Vagina (tissue), 2 donors: ENCODE results near the gene ID1. TPM values are rescaled to one million over a fixed set of nuclear protein-coding genes. Genes with fewer than 3 reads are reported as not detected.

Experiments used
- DNase-seq, 2 donors: peaks; one replicate each; pipeline ENCODE4 v3.0.0-alpha.2; 2017; ENCODE audit errors: extremely low spot score in 2 of 2
- H3K27ac ChIP-seq: fragments of 200-600 bp; sonication (generic); one replicate; pipeline ENCODE4 v1.5.1; 2019
- H3K27me3 ChIP-seq: fragments of 200-600 bp; sonication (generic); one replicate; pipeline ENCODE4 v1.5.1; 2019
- H3K36me3 ChIP-seq, 2 donors: fragments of 200-600 bp; sonication (generic); one replicate each; pipeline ENCODE4 v1.5.1; 2017 to 2019
- H3K4me1 ChIP-seq: fragments of 200-600 bp; sonication (generic); one replicate; pipeline ENCODE4 v1.5.1; 2019
- H3K4me3 ChIP-seq, 2 donors: fragments of 200-600 bp; sonication (generic); 1 replicate in 1 of 2; 2 replicates in 1 of 2; pipeline ENCODE4 v1.5.1; 2016 to 2019
- H3K9me3 ChIP-seq: fragments of 200-600 bp; sonication (generic); one replicate; pipeline ENCODE4 v1.5.1; 2019
- POLR2A ChIP-seq, 2 donors: fragments of 450-650 bp; IDR thresholded peaks; one replicate each; pipeline ENCODE4 v1.6.1; 2017; ENCODE audit warnings: antibody characterized with exemption in 2 of 2, mild to moderate bottlenecking in 2 of 2, moderate library complexity in 2 of 2
- POLR2AphosphoS5 ChIP-seq, 2 donors: sonication (generic); formaldehyde crosslinking; IDR thresholded peaks; one replicate each; pipeline ENCODE4 v1.9.0; 2017; ENCODE audit warnings: antibody characterized with exemption in 2 of 2, mild to moderate bottlenecking in 2 of 2, low read depth in 1 of 2; ENCODE audit not compliant: insufficient read depth in 1 of 2
- intact Hi-C: fragments of 100-400 bp; cut with DNase I; formaldehyde crosslinking; loops from one replicate; pipeline ENCODE4 v1.15.1; 2023
- total RNA-seq: library from RNA; depleted of rRNA; stranded (reverse); fragments of >200 nt; gene quantifications from one replicate; pipeline ENCODE4 v1.2.3, GENCODE V29; 2016
- TF ChIP-seq, protein P1 (sequence below), 3 experiments: fragments of 450-650 bp in 2 of 3; fragments of 200-600 bp in 1 of 3; sonication (generic) in 1 of 3; IDR thresholded peaks; one replicate each; pipeline ENCODE4 v1.5.1; 2017 to 2019; ENCODE audit warnings: antibody characterized with exemption in 3 of 3, mild to moderate bottlenecking in 2 of 3, moderate library complexity in 2 of 3

The ID1 gene, protein sequence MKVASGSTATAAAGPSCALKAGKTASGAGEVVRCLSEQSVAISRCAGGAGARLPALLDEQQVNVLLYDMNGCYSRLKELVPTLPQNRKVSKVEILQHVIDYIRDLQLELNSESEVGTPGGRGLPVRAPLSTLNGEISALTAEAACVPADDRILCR
- total RNA-seq: 1,190 TPM

DNA sequence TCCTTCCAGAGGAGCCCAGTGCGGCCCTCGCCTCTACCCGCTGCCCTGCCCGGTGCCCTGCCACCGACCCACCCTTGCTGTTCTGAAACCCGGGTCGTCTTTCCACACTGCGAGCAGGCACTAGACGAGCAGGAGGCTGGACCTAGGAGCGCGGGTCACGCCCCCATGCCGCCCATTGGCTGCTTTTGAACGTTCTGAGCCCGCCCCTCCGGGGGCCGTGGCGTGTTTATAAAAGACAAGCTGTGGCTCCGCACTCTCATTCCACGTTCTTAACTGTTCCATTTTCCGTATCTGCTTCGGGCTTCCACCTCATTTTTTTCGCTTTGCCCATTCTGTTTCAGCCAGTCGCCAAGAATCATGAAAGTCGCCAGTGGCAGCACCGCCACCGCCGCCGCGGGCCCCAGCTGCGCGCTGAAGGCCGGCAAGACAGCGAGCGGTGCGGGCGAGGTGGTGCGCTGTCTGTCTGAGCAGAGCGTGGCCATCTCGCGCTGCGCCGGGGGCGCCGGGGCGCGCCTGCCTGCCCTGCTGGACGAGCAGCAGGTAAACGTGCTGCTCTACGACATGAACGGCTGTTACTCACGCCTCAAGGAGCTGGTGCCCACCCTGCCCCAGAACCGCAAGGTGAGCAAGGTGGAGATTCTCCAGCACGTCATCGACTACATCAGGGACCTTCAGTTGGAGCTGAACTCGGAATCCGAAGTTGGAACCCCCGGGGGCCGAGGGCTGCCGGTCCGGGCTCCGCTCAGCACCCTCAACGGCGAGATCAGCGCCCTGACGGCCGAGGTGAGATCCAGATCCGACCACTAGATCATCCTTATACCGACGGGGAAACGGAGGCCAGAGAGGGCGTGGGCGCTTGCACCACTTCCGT is at the start of gene ID1:
Gene ID1 (plus strand): TSS at position 259 of the 871 bp plus-strand sequence. CDS start 99 bp downstream, at position 358.
- Histone ChIP-seq H3K9me3 (no peaks in the 10 kb centered on the region), H3K4me3 (peak within 1 kb of the TSS; percentile 71 to 96), H3K27me3 (no peaks in the 10 kb centered on the region), H3K27ac (peak within 1 kb of the TSS; percentile 77), H3K4me1 (peaks cover 60% of the 10 kb centered on the region), H3K36me3 (no peaks in the 10 kb centered on the region)
- DNase-seq: peak in 1 of 2 donors; percentile 98
- TF ChIP-seq POLR2A (IDR thresholded peaks at IDR 0.05) (peak in 1 of 2 donors; percentile 92), POLR2AphosphoS5 (IDR thresholded peaks at IDR 0.05; ENCODE audit: insufficient read depth in 1 of 2, low read depth in 1 of 2) (peak; percentile 83 to 99)
- TF ChIP-seq, protein P1, sequence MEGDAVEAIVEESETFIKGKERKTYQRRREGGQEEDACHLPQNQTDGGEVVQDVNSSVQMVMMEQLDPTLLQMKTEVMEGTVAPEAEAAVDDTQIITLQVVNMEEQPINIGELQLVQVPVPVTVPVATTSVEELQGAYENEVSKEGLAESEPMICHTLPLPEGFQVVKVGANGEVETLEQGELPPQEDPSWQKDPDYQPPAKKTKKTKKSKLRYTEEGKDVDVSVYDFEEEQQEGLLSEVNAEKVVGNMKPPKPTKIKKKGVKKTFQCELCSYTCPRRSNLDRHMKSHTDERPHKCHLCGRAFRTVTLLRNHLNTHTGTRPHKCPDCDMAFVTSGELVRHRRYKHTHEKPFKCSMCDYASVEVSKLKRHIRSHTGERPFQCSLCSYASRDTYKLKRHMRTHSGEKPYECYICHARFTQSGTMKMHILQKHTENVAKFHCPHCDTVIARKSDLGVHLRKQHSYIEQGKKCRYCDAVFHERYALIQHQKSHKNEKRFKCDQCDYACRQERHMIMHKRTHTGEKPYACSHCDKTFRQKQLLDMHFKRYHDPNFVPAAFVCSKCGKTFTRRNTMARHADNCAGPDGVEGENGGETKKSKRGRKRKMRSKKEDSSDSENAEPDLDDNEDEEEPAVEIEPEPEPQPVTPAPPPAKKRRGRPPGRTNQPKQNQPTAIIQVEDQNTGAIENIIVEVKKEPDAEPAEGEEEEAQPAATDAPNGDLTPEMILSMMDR (IDR thresholded peaks at IDR 0.05): no peak
- intact Hi-C loops: loop anchor here (2.0 kb wide), 1 partner anchor 32 kb away; no protein-coding TSS in a partner anchor

DNA sequence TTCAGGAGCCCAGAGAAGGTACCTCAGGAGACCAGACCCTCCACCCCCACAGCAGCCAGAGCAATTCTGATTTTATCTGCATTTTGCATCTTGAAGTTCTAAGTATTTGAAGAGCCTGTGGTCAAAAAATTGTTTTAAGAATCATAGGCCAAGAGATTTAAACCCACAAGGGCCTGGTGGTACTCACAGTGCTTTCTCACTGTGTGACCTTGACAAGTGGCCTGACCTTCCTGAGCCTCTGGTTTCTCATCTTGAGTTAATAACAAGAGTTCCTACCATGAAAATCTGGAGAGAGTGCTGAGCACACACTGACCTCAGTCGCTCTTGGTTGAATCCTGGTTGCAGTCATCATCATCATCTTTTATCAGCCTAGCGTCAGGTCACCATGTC is 45.4 kb upstream of the ID1 start:
- Histone ChIP-seq H3K27ac (peak overlapping the region; percentile 51), H3K4me1 (peaks cover 27% of the 10 kb centered on the region)

DNA sequence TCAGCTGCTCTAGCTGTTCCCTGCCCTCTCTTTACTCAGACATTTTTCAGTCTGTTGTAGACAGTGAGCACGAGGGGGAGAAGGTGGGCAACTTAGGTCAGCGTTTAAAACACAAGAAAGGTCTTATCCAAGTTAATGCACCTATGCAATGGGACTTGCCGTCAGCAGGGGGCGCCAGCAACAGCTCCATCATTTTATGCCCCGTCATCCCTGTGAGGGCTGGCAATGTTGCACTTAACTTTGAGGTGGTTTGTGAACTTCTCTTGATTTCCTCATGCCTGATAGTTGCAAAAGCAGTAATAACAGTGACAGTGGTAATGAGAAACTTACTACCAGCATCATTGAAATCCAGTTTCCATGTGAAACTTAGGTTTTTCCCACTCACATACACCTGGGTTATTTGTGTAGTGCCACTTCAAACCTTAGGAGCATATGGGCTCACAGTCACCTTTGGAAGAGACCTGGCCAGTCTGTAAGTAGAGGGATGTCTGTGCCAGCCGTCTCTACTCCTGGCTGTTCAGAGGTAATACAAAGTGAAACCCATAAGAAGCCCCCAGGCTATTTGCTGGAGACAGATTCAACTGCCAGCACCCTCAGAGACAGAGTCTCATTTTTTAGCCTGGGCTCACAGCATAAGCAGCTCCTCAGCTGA is 44.9 kb upstream of the ID1 start:
- peaks cover 27% of the 10 kb centered on the region for H3K4me1 ChIP-seq
- H3K36me3 ChIP-seq: peaks cover 0 to 43% of the 10 kb centered on the region in 2 donors
- no peaks in the 10 kb centered on the region for H3K27me3 ChIP-seq
- H3K27ac ChIP-seq: peak overlapping the region; percentile 51
- TF ChIP-seq, protein P1 (IDR thresholded peaks at IDR 0.05): peak; percentile 54 to 85 (median 78)
- no peak for TF ChIP-seq POLR2AphosphoS5 (IDR thresholded peaks at IDR 0.05; ENCODE audit: insufficient read depth in 1 of 2, low read depth in 1 of 2)
- H3K9me3 ChIP-seq: no peaks in the 10 kb centered on the region
- no peak overlapping the region for H3K4me3 ChIP-seq
- intact Hi-C loops: no loop called here
- no peak for DNase-seq

More for the DNA sequence above, 45.4 kb upstream of the ID1 start:
- TF ChIP-seq POLR2AphosphoS5 (IDR thresholded peaks at IDR 0.05; ENCODE audit: insufficient read depth in 1 of 2, low read depth in 1 of 2) (no peak), POLR2A (IDR thresholded peaks at IDR 0.05) (no peak)
- TF ChIP-seq, protein P1 (IDR thresholded peaks at IDR 0.05): no peak
- intact Hi-C loops: no loop called here
- peaks cover 0 to 38% of the 10 kb centered on the region in 2 donors for H3K36me3 ChIP-seq
- H3K9me3 ChIP-seq: no peaks in the 10 kb centered on the region
- H3K4me3 ChIP-seq: no peak overlapping the region
- H3K27me3 ChIP-seq: no peaks in the 10 kb centered on the region
- DNase-seq: no peak

DNA sequence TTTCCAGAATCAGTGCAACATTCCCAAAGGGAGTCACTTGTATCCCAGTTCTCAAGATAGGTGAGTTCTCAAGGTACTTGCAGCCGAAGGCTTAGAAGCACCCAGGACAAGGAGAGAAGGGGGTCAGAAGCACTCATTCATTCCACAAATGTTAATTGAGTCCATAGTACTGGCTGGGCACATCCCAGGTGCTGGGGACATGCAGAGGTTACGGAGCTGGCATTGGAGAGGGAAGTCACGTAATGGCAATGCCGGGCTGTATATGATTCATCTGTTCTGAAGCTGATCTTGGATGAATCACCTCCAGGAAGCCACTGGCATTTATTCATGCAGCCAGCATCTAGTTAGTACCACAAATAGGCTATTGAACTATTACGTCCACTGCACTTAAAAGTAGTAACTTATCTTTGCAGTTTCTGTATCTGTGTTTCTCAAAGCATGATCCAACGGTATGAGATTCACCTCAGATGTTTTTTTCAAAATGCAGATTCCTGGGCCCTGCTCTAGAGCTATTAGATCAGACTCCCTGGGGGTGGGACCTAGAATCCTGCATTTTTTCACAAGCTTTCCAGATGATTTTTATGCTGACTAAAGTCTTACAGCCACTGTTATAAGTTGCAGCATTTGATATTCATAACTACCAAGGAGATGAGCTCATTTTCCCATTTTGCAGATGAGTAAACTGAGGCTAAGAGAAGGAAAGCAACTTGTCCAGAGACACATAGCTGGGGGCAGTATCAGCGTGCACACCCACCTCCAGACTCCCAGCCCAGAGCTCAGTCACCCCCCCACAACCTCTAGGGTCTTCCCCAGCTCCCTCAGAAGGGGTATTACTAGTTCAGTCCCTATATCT is 44.1 kb upstream of the ID1 start:
- Histone ChIP-seq H3K27me3 (no peaks in the 10 kb centered on the region), H3K36me3 (peaks cover 0 to 47% of the 10 kb centered on the region in 2 donors), H3K27ac (peak overlapping the region; percentile 51), H3K4me1 (peaks cover 27% of the 10 kb centered on the region), H3K4me3 (no peak overlapping the region), H3K9me3 (no peaks in the 10 kb centered on the region)
- DNase-seq: no peak
- TF ChIP-seq, protein P1 (IDR thresholded peaks at IDR 0.05): no peak
- TF ChIP-seq POLR2A (IDR thresholded peaks at IDR 0.05): no peak
- peak in 1 of 2 donors; percentile 51 for TF ChIP-seq POLR2AphosphoS5 (IDR thresholded peaks at IDR 0.05; ENCODE audit: insufficient read depth in 1 of 2, low read depth in 1 of 2)
- intact Hi-C loops: no loop called here
